SK-N-SH (cell line): ENCODE data around the gene PDE9A. TPM values are rescaled to one million over a fixed set of nuclear protein-coding genes. Genes with fewer than 3 reads are reported as not detected.

ENCODE experiments used
- CTCF ChIA-PET: fragments of 300-600, 350-600 bp; formaldehyde crosslinking; extraction: SDS; loops from one replicate; lab custom pipeline; 2021; lab: Yijun Ruan, JAX
- POLR2A ChIA-PET: fragments of 350-600 bp; sonication (Branson Sonifier 250); formaldehyde crosslinking; extraction: SDS; loops from one replicate; lab custom pipeline; 2020; ENCODE audit warnings: antibody characterized with exemption, inconsistent platforms; lab: Yijun Ruan, JAX
- DNase-seq: peaks from one replicate; pipeline ENCODE4 v3.0.0; 2012
- H2AFZ ChIP-seq: fragments of 200-600 bp; sonication (generic); 2 replicates; pipeline ENCODE4 v1.8.1; 2016; ENCODE audit warnings: antibody characterized with exemption, mild to moderate bottlenecking, low read depth
- H3F3A ChIP-seq: fragments of 200-600 bp; sonication (generic); replicated peaks from 2 replicates; pipeline ENCODE3; 2016; ENCODE audit warnings: antibody characterized with exemption, mild to moderate bottlenecking; ENCODE audit not compliant: insufficient read depth
- H3K27ac ChIP-seq, 2 experiments: fragments of 200-500 bp in 1 of 2; fragments of 200-600 bp in 1 of 2; sonication (Bioruptor generic) in 1 of 2; sonication (generic), shearing (Covaris generic) in 1 of 2; 2 replicates each; pipeline versions ENCODE4 v1.5.1 to v1.6.1; 2014 to 2016; ENCODE audit warnings: low read depth in 2 of 2, inconsistent platforms in 1 of 2, low read length in 1 of 2, mild to moderate bottlenecking in 1 of 2, mixed read lengths in 1 of 2
- H3K27me3 ChIP-seq: fragments of 200-600 bp; sonication (generic), shearing (Covaris generic); 2 replicates; pipeline ENCODE4 v1.6.1; 2016; ENCODE audit warnings: mixed run types; ENCODE audit not compliant: insufficient read depth
- H3K36me3 ChIP-seq, 2 experiments: fragments of 200-500 bp in 1 of 2; fragments of 200-600 bp in 1 of 2; sonication (Bioruptor generic) in 1 of 2; sonication (generic) in 1 of 2; replicated peaks in 1 of 2; 2 replicates each; pipeline versions ENCODE3 to v1.5.1; 2014 to 2016; ENCODE audit warnings: low read length in 1 of 2, mild to moderate bottlenecking in 1 of 2; ENCODE audit not compliant: insufficient read depth in 2 of 2, control insufficient read depth in 1 of 2
- H3K4me1 ChIP-seq, 2 experiments: fragments of 200-500 bp in 1 of 2; fragments of 200-600 bp in 1 of 2; sonication (Bioruptor generic) in 1 of 2; sonication (generic), shearing (Covaris generic) in 1 of 2; 2 replicates each; pipeline versions ENCODE4 v1.5.1 to v1.6.1; 2014 to 2016; ENCODE audit warnings: low read depth in 1 of 2, low read length in 1 of 2, mixed run types in 1 of 2; ENCODE audit not compliant: insufficient read depth in 2 of 2, control insufficient read depth in 1 of 2
- H3K4me2 ChIP-seq: fragments of 200-600 bp; sonication (generic), shearing (Covaris generic); 2 replicates; pipeline ENCODE4 v1.6.1; 2017; ENCODE audit warnings: mixed run types
- H3K4me3 ChIP-seq, 2 experiments: fragments of 200-500 bp in 1 of 2; fragments of 200-600 bp in 1 of 2; sonication (Bioruptor generic) in 1 of 2; sonication (generic), shearing (Covaris generic) in 1 of 2; 2 replicates each; pipeline versions ENCODE4 v1.5.1 to v1.8.1; 2014 to 2016; ENCODE audit warnings: low read depth in 2 of 2, inconsistent platforms in 1 of 2, low read length in 1 of 2, mild to moderate bottlenecking in 1 of 2, mixed read lengths in 1 of 2, moderate library complexity in 1 of 2
- H3K79me2 ChIP-seq: fragments of 200-600 bp; sonication (generic); 2 replicates; pipeline ENCODE4 v1.8.1; 2017; ENCODE audit warnings: mild to moderate bottlenecking; ENCODE audit not compliant: insufficient read depth
- H3K9ac ChIP-seq: fragments of 200-600 bp; sonication (generic); 2 replicates; pipeline ENCODE4 v1.6.1; 2017; ENCODE audit warnings: mixed run types
- H3K9me2 ChIP-seq: fragments of 200-600 bp; sonication (generic); 2 replicates; pipeline ENCODE4 v1.6.1; 2017; ENCODE audit warnings: mixed run types
- H3K9me3 ChIP-seq: fragments of 200-600 bp; sonication (generic); 2 replicates; pipeline ENCODE4 v1.6.1; 2017; ENCODE audit warnings: mixed run types, mild to moderate bottlenecking, moderate library complexity
- H4K20me1 ChIP-seq: fragments of 200-600 bp; sonication (generic); 2 replicates; pipeline ENCODE4 v1.6.1; 2017; ENCODE audit warnings: mild to moderate bottlenecking, mixed run types; ENCODE audit not compliant: insufficient read depth
- EP300 ChIP-seq, 2 experiments: IDR thresholded peaks; 2 replicates each; pipeline versions ENCODE4 v1.4.0 to v1.6.1; 2012; ENCODE audit warnings: borderline replicate concordance in 1 of 2, low read depth in 1 of 2, low read length in 1 of 2
- FOSL2 ChIP-seq: IDR thresholded peaks from 2 replicates; pipeline ENCODE4 v1.4.0; 2012; ENCODE audit warnings: low read depth, mild to moderate bottlenecking, moderate library complexity, borderline replicate concordance
- FOXJ3 ChIP-seq: sonication (generic); formaldehyde crosslinking; IDR thresholded peaks from 2 replicates; pipeline ENCODE4 v1.5.1; 2020; ENCODE audit warnings: mild to moderate bottlenecking, missing genetic modification reagents
- FOXM1 ChIP-seq: IDR thresholded peaks from 2 replicates; pipeline ENCODE4 v1.4.0; 2012; ENCODE audit warnings: low read depth, mild to moderate bottlenecking
- GABPA ChIP-seq: IDR thresholded peaks from 2 replicates; pipeline ENCODE4 v1.4.0; 2012; ENCODE audit warnings: low read depth, mild to moderate bottlenecking
- MXI1 ChIP-seq: IDR thresholded peaks from 2 replicates; pipeline ENCODE4 v1.6.1; 2012; ENCODE audit warnings: mild to moderate bottlenecking, low read depth, low read length, improper control_type of control experiment
- NRF1 ChIP-seq: IDR thresholded peaks from 2 replicates; pipeline ENCODE4 v1.6.1; 2012; ENCODE audit warnings: low read depth, mild to moderate bottlenecking, low read length
- RAD21 ChIP-seq: IDR thresholded peaks from 2 replicates; pipeline ENCODE4 v1.6.1; 2012; ENCODE audit warnings: mild to moderate bottlenecking, low read length
- RFX5 ChIP-seq: IDR thresholded peaks from 2 replicates; pipeline ENCODE4 v1.6.1; 2012; ENCODE audit warnings: mild to moderate bottlenecking, improper control_type of control experiment, low read length
- SMC3 ChIP-seq: IDR thresholded peaks from 2 replicates; pipeline ENCODE4 v1.6.1; 2012; ENCODE audit warnings: low read depth, low read length, improper control_type of control experiment
- TAF1 ChIP-seq: IDR thresholded peaks from 2 replicates; pipeline ENCODE4 v1.6.1; 2012; ENCODE audit warnings: low read depth, mild to moderate bottlenecking, low read length, moderate library complexity, borderline replicate concordance
- TCF12 ChIP-seq: IDR thresholded peaks from 2 replicates; pipeline ENCODE4 v1.4.0; 2012
- TEAD4 ChIP-seq: IDR thresholded peaks from 2 replicates; pipeline ENCODE4 v1.4.0; 2012; ENCODE audit warnings: mild to moderate bottlenecking, borderline replicate concordance; ENCODE audit not compliant: insufficient read depth
- YY1 ChIP-seq: IDR thresholded peaks from 2 replicates; pipeline ENCODE4 v1.4.0; 2012; ENCODE audit warnings: low read depth, mild to moderate bottlenecking
- WGBS: methylation state at CpG from one replicate; pipeline ENCODE4 v1.1.6; 2017; ENCODE audit warnings: low lambda C conversion rate; 5-methylcytosine and 5-hydroxymethylcytosine counted together
- polyA plus RNA-seq, 3 experiments: library from polyadenylated mRNA; depleted of rRNA; stranded (reverse); fragments of >200 nt; gene quantifications; 2 replicates each; pipeline ENCODE4 v1.2.3, GENCODE V29; 2012
- TF ChIP-seq, protein P1 (sequence below): IDR thresholded peaks from 2 replicates; pipeline ENCODE4 v1.4.0; 2012; ENCODE audit warnings: low read depth, borderline replicate concordance
- TF ChIP-seq, protein P2 (sequence below): fragments of 150-350 bp; IDR thresholded peaks from 2 replicates; pipeline ENCODE4 v1.6.1; 2016; ENCODE audit warnings: mild to moderate bottlenecking, low read depth, low read length
- TF ChIP-seq, protein P3 (sequence below): fragments of 150-350 bp; IDR thresholded peaks from 2 replicates; pipeline ENCODE4 v1.6.1; 2017; ENCODE audit warnings: antibody characterized with exemption, low read length, low read depth, borderline replicate concordance
- TF ChIP-seq, protein P4 (sequence below): IDR thresholded peaks from 2 replicates; pipeline ENCODE4 v1.4.0; 2012; ENCODE audit warnings: low read depth, borderline replicate concordance

The PDE9A gene
- polyA plus RNA-seq, 1 of the 3 experiments (the other 2 are of a cell fraction): 0.28 TPM

DNA sequence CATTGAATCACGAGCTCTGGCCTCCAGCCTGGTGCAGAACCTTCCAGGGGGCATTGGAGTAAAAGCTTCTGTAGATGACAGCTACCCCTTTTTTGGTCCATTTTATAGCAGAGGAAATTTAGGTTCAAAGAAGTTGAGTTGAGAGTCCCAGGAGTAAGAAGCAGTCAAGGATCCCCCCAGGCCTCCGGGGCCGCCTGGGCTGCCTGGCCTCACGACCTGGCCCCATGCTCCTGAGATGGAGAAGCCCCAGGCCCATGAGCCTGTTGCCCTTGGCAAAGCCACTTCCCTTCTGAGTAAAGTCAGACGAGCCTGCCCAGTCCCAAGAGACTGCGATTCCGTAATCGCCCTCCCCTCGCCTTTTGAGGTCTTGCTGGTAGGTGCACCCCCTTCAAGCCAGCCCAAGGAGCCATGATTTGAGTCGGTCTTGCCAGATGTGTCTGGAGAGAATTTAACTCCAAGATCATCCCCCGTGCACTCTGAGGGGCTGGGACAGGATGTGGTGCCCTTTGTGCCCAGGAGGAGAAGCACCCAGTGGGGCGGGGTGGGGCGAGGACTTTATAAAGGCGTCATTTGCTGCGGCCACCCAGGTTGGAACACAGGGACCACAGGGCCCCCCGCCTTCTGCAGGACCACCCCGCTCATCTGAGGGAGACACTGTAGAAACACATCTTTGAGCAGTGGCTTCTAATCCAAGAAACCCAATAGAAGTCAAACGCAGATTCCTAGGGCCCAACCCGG, 30.1 kb downstream of the PDE9A start:
- WGBS: 65% methylated on average over 11 of the region's 19 CpGs
- Histone ChIP-seq H3K4me3 (no peak overlapping the region), H3K9me2 (no peaks in the 10 kb centered on the region), H3K79me2 (no peaks in the 10 kb centered on the region), H3K4me1 (peaks cover 0 to 13% of the 10 kb centered on the region in 2 experiments; a peak in 1 of 4 replicates), H3K9ac (no peak overlapping the region), H3K27me3 (no peaks in the 10 kb centered on the region), H4K20me1 (no peaks in the 10 kb centered on the region), H3F3A (no peaks in the 10 kb centered on the region), H3K36me3 (no peaks in the 10 kb centered on the region), H3K9me3 (no peaks in the 10 kb centered on the region), H2AFZ (no peak overlapping the region), H3K27ac (no peak overlapping the region), H3K4me2 (no peak overlapping the region)
- ChIA-PET CTCF (no interaction called here), POLR2A (no interaction called here)
- TF ChIP-seq YY1: no peak
- no peak for TF ChIP-seq TEAD4
- TF ChIP-seq, protein P1, sequence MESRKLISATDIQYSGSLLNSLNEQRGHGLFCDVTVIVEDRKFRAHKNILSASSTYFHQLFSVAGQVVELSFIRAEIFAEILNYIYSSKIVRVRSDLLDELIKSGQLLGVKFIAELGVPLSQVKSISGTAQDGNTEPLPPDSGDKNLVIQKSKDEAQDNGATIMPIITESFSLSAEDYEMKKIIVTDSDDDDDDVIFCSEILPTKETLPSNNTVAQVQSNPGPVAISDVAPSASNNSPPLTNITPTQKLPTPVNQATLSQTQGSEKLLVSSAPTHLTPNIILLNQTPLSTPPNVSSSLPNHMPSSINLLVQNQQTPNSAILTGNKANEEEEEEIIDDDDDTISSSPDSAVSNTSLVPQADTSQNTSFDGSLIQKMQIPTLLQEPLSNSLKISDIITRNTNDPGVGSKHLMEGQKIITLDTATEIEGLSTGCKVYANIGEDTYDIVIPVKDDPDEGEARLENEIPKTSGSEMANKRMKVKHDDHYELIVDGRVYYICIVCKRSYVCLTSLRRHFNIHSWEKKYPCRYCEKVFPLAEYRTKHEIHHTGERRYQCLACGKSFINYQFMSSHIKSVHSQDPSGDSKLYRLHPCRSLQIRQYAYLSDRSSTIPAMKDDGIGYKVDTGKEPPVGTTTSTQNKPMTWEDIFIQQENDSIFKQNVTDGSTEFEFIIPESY: no peak
- no peak for TF ChIP-seq EP300 (IDR thresholded peaks at IDR 0.05; ENCODE audit: borderline replicate concordance in 1 of 2, low read depth in 1 of 2, low read length in 1 of 2)
- TF ChIP-seq FOXM1: no peak
- no peak for TF ChIP-seq SMC3
- no peak for TF ChIP-seq GABPA
- TF ChIP-seq NRF1: no peak
- TF ChIP-seq, protein P2, sequence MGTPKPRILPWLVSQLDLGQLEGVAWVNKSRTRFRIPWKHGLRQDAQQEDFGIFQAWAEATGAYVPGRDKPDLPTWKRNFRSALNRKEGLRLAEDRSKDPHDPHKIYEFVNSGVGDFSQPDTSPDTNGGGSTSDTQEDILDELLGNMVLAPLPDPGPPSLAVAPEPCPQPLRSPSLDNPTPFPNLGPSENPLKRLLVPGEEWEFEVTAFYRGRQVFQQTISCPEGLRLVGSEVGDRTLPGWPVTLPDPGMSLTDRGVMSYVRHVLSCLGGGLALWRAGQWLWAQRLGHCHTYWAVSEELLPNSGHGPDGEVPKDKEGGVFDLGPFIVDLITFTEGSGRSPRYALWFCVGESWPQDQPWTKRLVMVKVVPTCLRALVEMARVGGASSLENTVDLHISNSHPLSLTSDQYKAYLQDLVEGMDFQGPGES: no peak
- TF ChIP-seq MXI1: no peak
- no peak for TF ChIP-seq TAF1
- no peak for TF ChIP-seq RAD21
- no peak for TF ChIP-seq RFX5
- TF ChIP-seq, protein P3, sequence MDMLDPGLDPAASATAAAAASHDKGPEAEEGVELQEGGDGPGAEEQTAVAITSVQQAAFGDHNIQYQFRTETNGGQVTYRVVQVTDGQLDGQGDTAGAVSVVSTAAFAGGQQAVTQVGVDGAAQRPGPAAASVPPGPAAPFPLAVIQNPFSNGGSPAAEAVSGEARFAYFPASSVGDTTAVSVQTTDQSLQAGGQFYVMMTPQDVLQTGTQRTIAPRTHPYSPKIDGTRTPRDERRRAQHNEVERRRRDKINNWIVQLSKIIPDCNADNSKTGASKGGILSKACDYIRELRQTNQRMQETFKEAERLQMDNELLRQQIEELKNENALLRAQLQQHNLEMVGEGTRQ: no peak
- no peak for TF ChIP-seq TCF12
- no peak for TF ChIP-seq FOSL2
- TF ChIP-seq, protein P4, sequence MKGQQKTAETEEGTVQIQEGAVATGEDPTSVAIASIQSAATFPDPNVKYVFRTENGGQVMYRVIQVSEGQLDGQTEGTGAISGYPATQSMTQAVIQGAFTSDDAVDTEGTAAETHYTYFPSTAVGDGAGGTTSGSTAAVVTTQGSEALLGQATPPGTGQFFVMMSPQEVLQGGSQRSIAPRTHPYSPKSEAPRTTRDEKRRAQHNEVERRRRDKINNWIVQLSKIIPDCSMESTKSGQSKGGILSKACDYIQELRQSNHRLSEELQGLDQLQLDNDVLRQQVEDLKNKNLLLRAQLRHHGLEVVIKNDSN: no peak
- TF ChIP-seq FOXJ3 (CRISPR knock-in tag): no peak
- no peak for DNase-seq
